Nephron progenitor cell (in vitro differentiated cells): ENCODE data around the gene TSPAN10.
"Not testable (repeated sequence)": the region's sequence is repeated elsewhere in the genome, so short reads cannot be mapped to it uniquely, and the experiment has no call there.

Experiments used
- DNase-seq: peaks from one replicate; pipeline ENCODE4 v3.0.0; 2021
- H3K27ac Mint-ChIP-seq: 2 replicates; pipeline ENCODE4 v1.8.0; 2021; ENCODE audit warnings: mild to moderate bottlenecking, moderate library complexity, mixed read lengths
- H3K27me3 Mint-ChIP-seq: 2 replicates; pipeline ENCODE4 v1.8.0; 2021; ENCODE audit warnings: mild to moderate bottlenecking, low read depth, mixed read lengths; ENCODE audit not compliant: poor library complexity
- H3K36me3 Mint-ChIP-seq: 2 replicates; pipeline ENCODE4 v1.8.0; 2021; ENCODE audit warnings: low read depth, mixed read lengths
- H3K4me1 Mint-ChIP-seq: 2 replicates; pipeline ENCODE4 v1.8.0; 2021; ENCODE audit warnings: mixed read lengths
- H3K4me3 Mint-ChIP-seq: 2 replicates; pipeline ENCODE4 v1.8.0; 2021; ENCODE audit warnings: mild to moderate bottlenecking, moderate library complexity, mixed read lengths
- H3K9me3 Mint-ChIP-seq: 2 replicates; pipeline ENCODE4 v1.8.0; 2021; ENCODE audit warnings: mild to moderate bottlenecking, moderate library complexity, mixed read lengths
- CTCF ChIP-seq: fragments of 200-600 bp; sonication (generic); IDR thresholded peaks from 2 replicates; pipeline ENCODE4 v1.5.0; 2021; ENCODE audit warnings: antibody characterized with exemption

Gene TSPAN10

GRCh38 chr17:81675515-81676221 is 38.7 kb downstream of the TSPAN10 start:
- not testable (repeated sequence) for H3K4me1 Mint-ChIP-seq, H3K9me3 Mint-ChIP-seq, H3K4me3 Mint-ChIP-seq, H3K27me3 Mint-ChIP-seq, H3K27ac Mint-ChIP-seq
- peak; percentile 65 for TF ChIP-seq CTCF
- peak; percentile 33 for DNase-seq
- peaks cover 45% of the 10 kb centered on the region for H3K36me3 Mint-ChIP-seq

- Mint-ChIP-seq H3K36me3 (peaks cover 34% of the 10 kb centered on the region), H3K4me3 (no peak overlapping the region), H3K27ac (no peak overlapping the region), H3K9me3 (peaks cover 5% of the 10 kb centered on the region), H3K4me1 (peaks cover 11% of the 10 kb centered on the region), H3K27me3 (peaks cover 3% of the 10 kb centered on the region)
- no peak for TF ChIP-seq CTCF
- DNase-seq, result no peak
These were observed 39.9 kb downstream of the TSPAN10 start for GRCh38 chr17:81676906-81677305.

- TF ChIP-seq CTCF, result no peak
- no peak for DNase-seq
- no peak overlapping the region for H3K27ac Mint-ChIP-seq
- peak overlapping the region; percentile 50 for H3K4me3 Mint-ChIP-seq
- H3K4me1 Mint-ChIP-seq, result peaks cover 29% of the 10 kb centered on the region
- H3K9me3 Mint-ChIP-seq, result peaks cover 5% of the 10 kb centered on the region
- peaks cover 16% of the 10 kb centered on the region for H3K36me3 Mint-ChIP-seq
- H3K27me3 Mint-ChIP-seq, result peaks cover 3% of the 10 kb centered on the region
These were observed 43.2 kb downstream of the TSPAN10 start for GRCh38 chr17:81680150-81680549.

GRCh38 chr17:81681672-81682071 is 44.7 kb downstream of the TSPAN10 start:
- DNase-seq, result no peak
- no peak for TF ChIP-seq CTCF
- H3K36me3 Mint-ChIP-seq, result peaks cover 10% of the 10 kb centered on the region
- H3K4me1 Mint-ChIP-seq, result peaks cover 30% of the 10 kb centered on the region
- H3K27me3 Mint-ChIP-seq, result no peaks in the 10 kb centered on the region
- H3K9me3 Mint-ChIP-seq, result no peaks in the 10 kb centered on the region
- H3K27ac Mint-ChIP-seq, result peak overlapping the region; percentile 42
- peak overlapping the region; percentile 93 for H3K4me3 Mint-ChIP-seq

GRCh38 chr17:81682565-81683207 is 45.7 kb downstream of the TSPAN10 start:
- Mint-ChIP-seq H3K4me3 (peak overlapping the region; percentile 93), H3K36me3 (peaks cover 9% of the 10 kb centered on the region), H3K27me3 (peaks cover 2% of the 10 kb centered on the region), H3K9me3 (no peaks in the 10 kb centered on the region), H3K27ac (peak overlapping the region; percentile 95), H3K4me1 (peaks cover 30% of the 10 kb centered on the region)
- no peak for DNase-seq
- TF ChIP-seq CTCF, result no peak

- Mint-ChIP-seq H3K4me3 (peak overlapping the region; percentile 93), H3K4me1 (peaks cover 30% of the 10 kb centered on the region), H3K36me3 (peaks cover 9% of the 10 kb centered on the region), H3K27ac (peak overlapping the region; percentile 95), H3K27me3 (peaks cover 2% of the 10 kb centered on the region), H3K9me3 (no peaks in the 10 kb centered on the region)
- TF ChIP-seq CTCF, result no peak
- no peak for DNase-seq
These were observed 46.2 kb downstream of the TSPAN10 start for GRCh38 chr17:81683208-81683583.
